ENCODE measurements around the gene METTL2B. TPM values are rescaled to one million over a fixed set of nuclear protein-coding genes. Genes with fewer than 3 reads are reported as not detected.
"Not testable (repeated sequence)": the region's sequence is repeated elsewhere in the genome, so short reads cannot be mapped to it uniquely, and the experiment has no call there.

Gene METTL2B
- total RNA-seq, 2 experiments from 2014 or later = 25.4 to 40.7 TPM

- H3K4me1 ChIP-seq (ENCODE audit: insufficient read depth, low read length, poor library complexity, severe bottlenecking) = no peaks in the 10 kb centered on the region
- no TSS peak for BruUV-seq (replicated peaks)
- H3K9me2 ChIP-seq (ENCODE audit: insufficient read depth, low read length) = no peaks in the 10 kb centered on the region
- no peaks in the 10 kb centered on the region for H3K9me3 ChIP-seq (ENCODE audit: low read length)
- H2AFZ ChIP-seq (ENCODE audit: low read length) = no peak overlapping the region
- ChIA-PET CTCF (ENCODE audit: unreplicated experiment) (no interaction called here), POLR2A (no interaction called here)
- H3K79me2 ChIP-seq (ENCODE audit: insufficient read depth, low read depth, low read length) = peaks cover 26% of the 10 kb centered on the region; the same call in 1 of the 2 replicates
- intact Hi-C loops (cut with micrococcal nuclease; ENCODE audit: unreplicated experiment) = no loop called here
- DNase-seq (ENCODE audit: low spot score) = no peak
- H3K4me3 ChIP-seq (ENCODE audit: low read depth, low read length, poor library complexity, severe bottlenecking) = no peak overlapping the region
- peaks cover 46% of the 10 kb centered on the region for H3K36me3 ChIP-seq (ENCODE audit: insufficient read depth, low read length)
- TF ChIP-seq CTCF (conservative IDR thresholded peaks at IDR 0.05; ENCODE audit: low read length) (no peak), EZH2phosphoT487 (IDR thresholded peaks at IDR 0.05; ENCODE audit: borderline replicate concordance, low read depth, low read length) (no peak)
- H3K27ac ChIP-seq (ENCODE audit: low read depth, low read length, poor library complexity, severe bottlenecking) = no peak overlapping the region
- H4K20me1 ChIP-seq (ENCODE audit: insufficient read depth, low read length) = no peaks in the 10 kb centered on the region
- no peak overlapping the region for H3K4me2 ChIP-seq (ENCODE audit: low read length)
These were observed 74.4 kb downstream of the METTL2B start for GRCh38 chr7:128550920-128551319.

GRCh38 chr7:128554394-128554793, 77.8 kb downstream of the METTL2B start:
- intact Hi-C loops (cut with micrococcal nuclease; ENCODE audit: unreplicated experiment); H3K4me2 ChIP-seq (ENCODE audit: low read length); H3K9me3 ChIP-seq (ENCODE audit: low read length); H4K20me1 ChIP-seq (ENCODE audit: insufficient read depth, low read length); DNase-seq (ENCODE audit: low spot score); H3K4me1 ChIP-seq (ENCODE audit: insufficient read depth, low read length, poor library complexity, severe bottlenecking); H3K4me3 ChIP-seq (ENCODE audit: low read depth, low read length, poor library complexity, severe bottlenecking); H2AFZ ChIP-seq (ENCODE audit: low read length); BruUV-seq (replicated peaks); H3K27ac ChIP-seq (ENCODE audit: low read depth, low read length, poor library complexity, severe bottlenecking); CTCF ChIA-PET (ENCODE audit: unreplicated experiment); POLR2A ChIA-PET; H3K9me2 ChIP-seq (ENCODE audit: insufficient read depth, low read length): not testable (repeated sequence)
- Histone ChIP-seq H3K79me2 (ENCODE audit: insufficient read depth, low read depth, low read length) (peaks cover 24% of the 10 kb centered on the region; the same call in 1 of the 2 replicates), H3K36me3 (ENCODE audit: insufficient read depth, low read length) (peaks cover 29% of the 10 kb centered on the region)

Small RNA genes within 50 kb of the gene (small RNA-seq; reads per million reads assigned to genes)
- gene AC010655.1 (not detected), gene AC010655.2 (not detected), gene RF00017 (not detected), gene RNU7-54P (not detected)

Other genes starting within 250 kb of the METTL2B start
- not detected in 2 replicates for gene LEP, start 235.5 kb upstream of the METTL2B start, total RNA-seq (2014; rRNA removed; shearing (Covaris generic))
- not detected in 2 replicates for gene LEP, start 235.5 kb upstream of the METTL2B start, total RNA-seq (2022)
- 35.6 and 64.6 TPM in 2 replicates for gene RBM28, start 132.8 kb upstream of the METTL2B start, total RNA-seq (2014; rRNA removed; shearing (Covaris generic))
- 70.0 and 70.8 TPM in 2 replicates for gene RBM28, start 132.8 kb upstream of the METTL2B start, total RNA-seq (2022)
- not detected in 2 replicates for gene PRRT4, start 115.1 kb upstream of the METTL2B start, total RNA-seq (2014; rRNA removed; shearing (Covaris generic))
- not detected in 2 replicates for gene PRRT4, start 115.1 kb upstream of the METTL2B start, total RNA-seq (2022)
- gene IMPDH1, start 66.8 kb upstream of the METTL2B start, total RNA-seq (2014; rRNA removed; shearing (Covaris generic)) = 23.3 and 26.6 TPM in 2 replicates
- gene IMPDH1, start 66.8 kb upstream of the METTL2B start, total RNA-seq (2022) = 50.5 and 51.3 TPM in 2 replicates
- 23.7 and 33.9 TPM in 2 replicates for gene HILPDA, start 20.9 kb upstream of the METTL2B start, total RNA-seq (2014; rRNA removed; shearing (Covaris generic))
- gene HILPDA, start 20.9 kb upstream of the METTL2B start, total RNA-seq (2022) = 19.4 and 22.4 TPM in 2 replicates
- 0.06 and 0.10 TPM in 2 replicates for gene GARIN1A, start 195.5 kb downstream of the METTL2B start, total RNA-seq (2014; rRNA removed; shearing (Covaris generic))
- gene GARIN1A, start 195.5 kb downstream of the METTL2B start, total RNA-seq (2022) = 0.29 and 0.33 TPM in 2 replicates